Panc1 (cell line): ENCODE data around the gene PTPRO.

Experiments
- CTCF ChIP-seq: fragments of 450-650 bp; IDR thresholded peaks from 2 replicates; pipeline ENCODE4 v1.5.1; 2017; ENCODE audit warnings: mild to moderate bottlenecking
- REST ChIP-seq, 2 experiments: IDR thresholded peaks; 2 replicates each; pipeline ENCODE4 v1.6.1; 2011 to 2012; ENCODE audit warnings: low read depth in 2 of 2, control low read depth in 1 of 2, low read length in 1 of 2, mild to moderate bottlenecking in 1 of 2, moderate library complexity in 1 of 2; ENCODE audit not compliant: insufficient read depth in 1 of 2

GRCh38 chr12:15477761-15478160 lies 155.5 kb downstream of the PTPRO start:
- no peak for TF ChIP-seq CTCF
- TF ChIP-seq REST (IDR thresholded peaks at IDR 0.05; ENCODE audit: insufficient read depth in 1 of 2, low read depth in 2 of 2, low read length in 1 of 2): no peak
